HG03060 (cell line): ENCODE measurements around the gene COL6A2.

Experiments
- ATAC-seq: cut with Tn5 transposase; IDR thresholded peaks from one replicate; pipeline ENCODE4 v1.9.1; 2021; ENCODE audit warnings: low read depth, moderate number of reproducible peaks; ENCODE audit not compliant: unreplicated experiment

Gene COL6A2

GRCh38 chr21:46122758-46123683, 25.1 kb downstream of the COL6A2 start:
- no peak for ATAC-seq

GRCh38 chr21:46124083-46124925, 26.4 kb downstream of the COL6A2 start:
- ATAC-seq: no peak

- ATAC-seq: no peak
Observed at GRCh38 chr21:46124926-46125845, 27.3 kb downstream of the COL6A2 start.

- no peak for ATAC-seq
Observed at GRCh38 chr21:46125846-46126301, 28.0 kb downstream of the COL6A2 start.

GRCh38 chr21:46126309-46127238, 28.7 kb downstream of the COL6A2 start:
- ATAC-seq: no peak

GRCh38 chr21:46127239-46128105, 29.6 kb downstream of the COL6A2 start:
- ATAC-seq: no peak

- no peak for ATAC-seq
Observed at GRCh38 chr21:46128106-46128932, 30.4 kb downstream of the COL6A2 start.

GRCh38 chr21:46128933-46129571, 31.1 kb downstream of the COL6A2 start:
- ATAC-seq: no peak

GRCh38 chr21:46129846-46130651, 32.1 kb downstream of the COL6A2 start:
- ATAC-seq: no peak

GRCh38 chr21:46130831-46131587, 33.1 kb downstream of the COL6A2 start:
- ATAC-seq: no peak

GRCh38 chr21:46131588-46131837, 33.6 kb downstream of the COL6A2 start:
- no peak for ATAC-seq

- no peak for ATAC-seq
Observed at GRCh38 chr21:46131838-46132651, 34.1 kb downstream of the COL6A2 start.

- ATAC-seq: no peak
Observed at GRCh38 chr21:46135782-46136395, 38.0 kb downstream of the COL6A2 start.

- ATAC-seq: no peak
Observed at GRCh38 chr21:46136739-46137349, 38.9 kb downstream of the COL6A2 start.
